ENCODE results near the gene RRAGA.
A peak's percentile ranks its signal among the peaks of the same experiment; 100 is the strongest.
"Not testable (repeated sequence)": the region's sequence is repeated elsewhere in the genome, so short reads cannot be mapped to it uniquely, and the experiment has no call there.

RRAGA gene

GRCh38 chr9:19033015-19033414, 16.2 kb upstream of the RRAGA start, which contains the start of gene SAXO1:
SAXO1 (minus strand) TSS chr9:19033209; CDS start chr9:19032908, 301 bp downstream.
- no peak for DNase-seq (ENCODE audit: low spot score in 2 of 2)
- H3K36me3 ChIP-seq (replicated peaks): no peaks in the 10 kb centered on the region
- H3K4me1 ChIP-seq: peaks cover 4% of the 10 kb centered on the region
- no peaks in the 10 kb centered on the region; the same call in 1 of the 2 replicates for H3K27me3 ChIP-seq (ENCODE audit: low read depth)
- in situ Hi-C loops (cut with MboI; ENCODE audit: low sequenced_read_pairs): loop anchor here (25.0 kb wide), 2 partner anchors 596 to 1496 kb away; no protein-coding TSS in a partner anchor
- H3K9me3 ChIP-seq: peaks cover 4% of the 10 kb centered on the region; the same call in 1 of the 2 replicates
- H3K4me3 ChIP-seq: no peak within 1 kb of the TSS

- Histone ChIP-seq H3K36me3 (replicated peaks) (no peaks in the 10 kb centered on the region), H3K27me3 (ENCODE audit: low read depth) (no peaks in the 10 kb centered on the region), H3K4me1 (peaks cover 4% of the 10 kb centered on the region), H3K9me3 (peaks cover 4% of the 10 kb centered on the region; the same call in 1 of the 2 replicates), H3K4me3 (no peak overlapping the region)
- DNase-seq (ENCODE audit: low spot score in 2 of 2): no peak
- in situ Hi-C loops (cut with MboI; ENCODE audit: low sequenced_read_pairs): loop anchor here (25.0 kb wide), 2 partner anchors 599 to 1499 kb away; no protein-coding TSS in a partner anchor
Observed at GRCh38 chr9:19036611-19037010, 12.6 kb upstream of the RRAGA start.

- in situ Hi-C loops (cut with MboI; ENCODE audit: low sequenced_read_pairs): loop anchor here (25.0 kb wide), 2 partner anchors 613 to 1513 kb away; no protein-coding TSS in a partner anchor
- Histone ChIP-seq H3K9me3 (no peaks in the 10 kb centered on the region), H3K36me3 (replicated peaks) (no peaks in the 10 kb centered on the region), H3K4me1 (peaks cover 38% of the 10 kb centered on the region), H3K27me3 (ENCODE audit: low read depth) (no peaks in the 10 kb centered on the region), H3K4me3 (peak overlapping the region; percentile 57)
- DNase-seq (ENCODE audit: low spot score in 2 of 2): peak in 1 of 2 experiments; percentile 32
Observed at GRCh38 chr9:19049917-19050636, 850 bp downstream of the RRAGA start.

- peak overlapping the region; percentile 57 for H3K4me3 ChIP-seq
- H3K9me3 ChIP-seq: no peaks in the 10 kb centered on the region
- DNase-seq (ENCODE audit: low spot score in 2 of 2): no peak
- H3K4me1 ChIP-seq: peaks cover 38% of the 10 kb centered on the region
- H3K36me3 ChIP-seq (replicated peaks): peaks cover under 1% of the 10 kb centered on the region; the same call in 1 of the 2 replicates
- H3K27me3 ChIP-seq (ENCODE audit: low read depth): no peaks in the 10 kb centered on the region
- in situ Hi-C loops (cut with MboI; ENCODE audit: low sequenced_read_pairs): no loop called here
Observed at GRCh38 chr9:19050637-19051591, 1.7 kb downstream of the RRAGA start.

GRCh38 chr9:19057033-19057432, 7.8 kb downstream of the RRAGA start:
- Histone ChIP-seq H3K4me3 (no peak overlapping the region), H3K4me1 (peaks cover 14% of the 10 kb centered on the region), H3K36me3 (replicated peaks) (peaks cover 51% of the 10 kb centered on the region), H3K27me3 (ENCODE audit: low read depth) (no peaks in the 10 kb centered on the region), H3K9me3 (no peaks in the 10 kb centered on the region)
- no peak for DNase-seq (ENCODE audit: low spot score in 2 of 2)
- in situ Hi-C loops (cut with MboI; ENCODE audit: low sequenced_read_pairs): no loop called here

- in situ Hi-C loops (cut with MboI; ENCODE audit: low sequenced_read_pairs): no loop called here
- Histone ChIP-seq H3K9me3 (no peaks in the 10 kb centered on the region), H3K36me3 (replicated peaks) (peaks cover 80% of the 10 kb centered on the region), H3K27me3 (ENCODE audit: low read depth) (no peaks in the 10 kb centered on the region), H3K4me1 (no peaks in the 10 kb centered on the region; the same call in 1 of the 2 replicates), H3K4me3 (no peak overlapping the region)
- DNase-seq (ENCODE audit: low spot score in 2 of 2): no peak
Observed at GRCh38 chr9:19074229-19074628, 25.0 kb downstream of the RRAGA start.

- in situ Hi-C loops (cut with MboI; ENCODE audit: low sequenced_read_pairs): no loop called here
- no peaks in the 10 kb centered on the region for H3K9me3 ChIP-seq
- no peaks in the 10 kb centered on the region; the same call in 1 of the 2 replicates for H3K4me1 ChIP-seq
- no peak overlapping the region for H3K4me3 ChIP-seq
- DNase-seq (ENCODE audit: low spot score in 2 of 2): no peak
- no peaks in the 10 kb centered on the region for H3K27me3 ChIP-seq (ENCODE audit: low read depth)
- peaks cover 81% of the 10 kb centered on the region for H3K36me3 ChIP-seq (replicated peaks)
Observed at GRCh38 chr9:19074836-19075235, 25.6 kb downstream of the RRAGA start.

GRCh38 chr9:19085295-19085694, 36.1 kb downstream of the RRAGA start:
- no peaks in the 10 kb centered on the region for H3K4me1 ChIP-seq
- DNase-seq (ENCODE audit: low spot score in 2 of 2): no peak
- H3K9me3 ChIP-seq: no peaks in the 10 kb centered on the region
- H3K36me3 ChIP-seq (replicated peaks): peaks cover 70% of the 10 kb centered on the region
- no peaks in the 10 kb centered on the region for H3K27me3 ChIP-seq (ENCODE audit: low read depth)
- no peak overlapping the region for H3K4me3 ChIP-seq
- in situ Hi-C loops (cut with MboI; ENCODE audit: low sequenced_read_pairs): no loop called here

GRCh38 chr9:19087106-19088000, 38.1 kb downstream of the RRAGA start:
- Histone ChIP-seq H3K9me3 (no peaks in the 10 kb centered on the region), H3K27me3 (ENCODE audit: low read depth) (no peaks in the 10 kb centered on the region), H3K4me1 (no peaks in the 10 kb centered on the region), H3K36me3 (replicated peaks) (peaks cover 72% of the 10 kb centered on the region), H3K4me3 (no peak overlapping the region)
- no peak for DNase-seq (ENCODE audit: low spot score in 2 of 2)
- in situ Hi-C loops (cut with MboI; ENCODE audit: low sequenced_read_pairs): no loop called here

GRCh38 chr9:19097431-19097830, 48.2 kb downstream of the RRAGA start:
- H3K27me3 ChIP-seq (ENCODE audit: low read depth); in situ Hi-C loops (cut with MboI; ENCODE audit: low sequenced_read_pairs); H3K4me1 ChIP-seq; H3K4me3 ChIP-seq; DNase-seq (ENCODE audit: low spot score in 2 of 2); H3K9me3 ChIP-seq: not testable (repeated sequence)
- peaks cover 45% of the 10 kb centered on the region for H3K36me3 ChIP-seq (replicated peaks)
